HG03460 (cell line): ENCODE data around the gene WLS.
"Not testable (repeated sequence)": the region's sequence is repeated elsewhere in the genome, so short reads cannot be mapped to it uniquely, and the experiment has no call there.

Experiments
- ATAC-seq: cut with Tn5 transposase; IDR thresholded peaks from one replicate; pipeline ENCODE4 v1.9.1; 2021; ENCODE audit not compliant: unreplicated experiment

WLS gene

DNA sequence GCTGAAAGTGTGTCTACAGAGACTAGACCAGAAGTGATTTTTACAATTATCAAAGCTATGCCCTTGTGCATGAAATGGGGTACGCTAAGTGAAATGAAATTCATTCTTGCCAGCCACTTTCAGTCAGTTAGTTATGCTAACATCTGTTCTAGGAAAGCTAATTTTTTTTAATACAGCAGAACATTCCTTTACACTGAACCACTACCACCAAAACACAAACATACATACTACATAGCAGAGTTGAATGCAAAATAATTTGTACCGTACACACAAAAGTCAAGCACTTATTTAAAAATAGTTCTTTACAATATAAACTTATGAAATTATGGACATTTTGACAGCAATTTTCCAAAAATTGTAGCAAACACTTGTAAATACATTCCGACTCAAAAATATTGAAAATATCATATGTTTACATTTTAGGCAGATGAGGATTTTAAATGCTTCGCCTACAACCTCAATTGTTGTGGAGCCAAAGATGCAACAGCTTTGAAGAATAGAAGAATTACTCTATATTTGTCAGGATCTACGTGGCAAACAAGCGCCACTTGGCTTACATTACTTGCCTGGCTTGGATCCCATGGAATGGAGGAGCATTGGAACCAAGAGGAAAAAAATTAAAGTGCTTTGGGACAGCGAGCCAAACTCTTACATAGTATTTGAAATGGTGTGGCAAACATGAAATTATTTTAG lies 30.6 kb downstream of the WLS start:
- ATAC-seq, result no peak

DNA sequence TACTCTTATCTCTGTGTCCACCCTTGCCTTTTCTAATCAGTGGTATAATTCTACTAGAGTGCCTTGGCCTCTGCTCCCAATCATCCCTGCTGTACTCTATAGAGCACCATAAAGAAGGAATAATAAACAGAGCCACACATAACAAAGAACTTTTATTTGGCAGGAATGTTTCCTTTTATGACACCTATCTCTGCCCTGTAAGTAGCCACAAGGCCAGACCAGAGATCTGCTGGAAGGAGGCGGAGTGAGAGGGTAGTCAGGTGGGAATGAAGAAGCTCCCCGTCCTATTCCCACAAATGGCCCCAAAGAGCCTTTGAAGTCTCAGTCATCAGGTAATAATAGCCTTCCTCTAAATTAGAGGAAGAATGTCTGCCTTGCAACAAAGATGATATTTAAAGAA lies 32.7 kb downstream of the WLS start:
- no peak for ATAC-seq

- no peak for ATAC-seq
These were observed 33.6 kb downstream of the WLS start for GRCh38 chr1:68198752-68199151.

- no peak for ATAC-seq
These were observed 34.4 kb downstream of the WLS start for GRCh38 chr1:68197891-68198290.

DNA sequence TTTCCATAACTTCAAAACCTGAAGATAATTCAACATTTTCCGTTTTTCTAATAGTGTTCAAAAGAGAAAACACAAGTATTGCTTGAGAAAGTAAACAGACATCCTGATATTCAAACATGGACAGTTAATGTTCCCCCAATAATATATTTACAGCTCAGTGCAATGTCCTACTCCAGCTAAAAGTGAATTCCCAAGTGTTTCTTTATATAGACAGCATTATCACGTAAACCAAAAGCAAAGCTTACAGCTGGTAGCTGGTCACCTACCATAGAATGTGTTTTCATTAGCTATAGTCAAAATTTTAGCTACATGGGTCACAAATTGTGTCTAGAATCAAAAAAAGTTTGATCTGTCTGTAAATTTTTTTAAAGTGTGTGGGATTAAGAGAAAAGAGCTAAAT lies 34.9 kb downstream of the WLS start:
- no peak for ATAC-seq

GRCh38 chr1:68196676-68197075 lies 35.6 kb downstream of the WLS start:
- no peak for ATAC-seq

GRCh38 chr1:68191717-68192116 lies 40.6 kb downstream of the WLS start:
- no peak for ATAC-seq

- no peak for ATAC-seq
These were observed 43.5 kb downstream of the WLS start for GRCh38 chr1:68188644-68189340.

DNA sequence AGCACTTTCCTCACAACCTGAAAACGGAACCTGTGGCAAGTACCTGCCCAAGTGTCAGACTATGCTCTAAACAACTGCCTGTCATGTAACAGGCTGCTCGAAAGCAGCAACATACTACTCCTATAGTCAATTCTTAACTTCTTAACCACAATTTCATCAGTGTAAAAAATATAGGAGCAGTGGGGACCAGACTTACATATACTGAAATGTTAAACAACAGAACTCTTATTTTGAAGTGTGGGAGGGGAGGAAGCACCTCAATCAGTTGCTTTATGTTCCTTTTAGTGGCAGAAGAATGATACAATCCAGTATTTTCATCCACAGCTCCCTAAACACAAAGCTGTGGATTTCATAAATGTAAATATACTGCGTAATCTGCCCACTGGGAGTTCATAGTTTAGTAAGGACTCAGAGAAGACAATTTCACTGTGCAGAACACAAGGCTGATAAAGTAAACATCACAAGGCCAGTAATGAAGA lies 44.2 kb downstream of the WLS start:
- ATAC-seq, result no peak

DNA sequence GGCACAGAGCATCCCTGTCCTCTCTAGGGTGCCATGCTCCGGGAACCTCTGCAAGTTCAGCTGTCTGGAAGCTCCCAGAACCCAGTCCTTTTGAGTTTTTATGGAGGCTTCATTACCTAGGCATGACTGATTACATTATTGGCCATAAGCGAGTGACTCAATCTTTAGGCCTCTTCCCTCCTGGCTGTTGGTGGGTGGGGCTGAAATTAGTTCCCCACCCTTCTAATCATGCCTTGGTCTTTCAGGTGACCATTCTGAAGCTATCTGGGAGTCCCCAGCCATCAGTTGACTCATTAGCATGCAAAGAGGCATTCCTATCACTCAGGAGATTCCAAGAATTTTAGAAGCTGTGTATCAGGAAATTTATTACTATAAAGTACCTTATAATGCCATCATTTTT lies 46.6 kb downstream of the WLS start:
- no peak for ATAC-seq

GRCh38 chr1:68183895-68184294 lies 48.4 kb downstream of the WLS start:
- ATAC-seq, result no peak

- peak; percentile 47 for ATAC-seq
These were observed 51.2 kb downstream of the WLS start for GRCh38 chr1:68181165-68181556.

GRCh38 chr1:68180441-68181164 lies 51.7 kb downstream of the WLS start:
- ATAC-seq, result peak; percentile 74

GRCh38 chr1:68178821-68179490 lies 53.4 kb downstream of the WLS start:
- ATAC-seq, result no peak

- no peak for ATAC-seq
These were observed 56.5 kb downstream of the WLS start for GRCh38 chr1:68175621-68176398.

- no peak for ATAC-seq
These were observed 57.6 kb downstream of the WLS start for GRCh38 chr1:68174738-68175113.

- ATAC-seq, result no peak
These were observed 58.2 kb downstream of the WLS start for GRCh38 chr1:68173936-68174737.

GRCh38 chr1:68173283-68173935 lies 58.9 kb downstream of the WLS start:
- no peak for ATAC-seq

DNA sequence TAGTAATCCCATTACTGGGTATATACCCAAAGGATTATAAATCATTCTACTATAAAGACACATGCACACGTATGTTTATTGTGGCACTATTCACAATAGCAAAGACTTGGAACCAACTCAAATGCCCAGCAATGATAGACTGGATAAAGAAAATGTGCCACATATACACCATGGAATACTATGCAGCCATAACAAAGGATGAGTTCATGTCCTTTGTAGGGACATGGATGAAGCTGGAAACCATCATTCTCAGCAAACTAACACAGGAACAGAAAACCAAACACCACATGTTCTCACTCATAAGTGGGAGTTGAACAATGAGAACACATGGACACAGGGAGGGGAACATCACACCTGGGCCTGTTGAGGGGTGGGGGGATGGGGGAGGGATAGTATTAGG lies 60.5 kb downstream of the WLS start:
- not testable (repeated sequence) for ATAC-seq
